OCI-LY7 (cell line): Measurements from ENCODE around the gene GRHL1.

Experiments
- CTCF ChIP-seq: fragments of 200-600 bp; sonication (generic); conservative IDR thresholded peaks from 2 replicates; pipeline ENCODE4 v1.5.1; 2014; ENCODE audit warnings: mild to moderate bottlenecking, antibody characterized with exemption, low read length, moderate library complexity, mixed read lengths
- EZH2phosphoT487 ChIP-seq: fragments of 200-600 bp; sonication (generic); IDR thresholded peaks from 2 replicates; pipeline ENCODE4 v1.6.1; 2018; ENCODE audit warnings: low read depth, borderline replicate concordance, mild to moderate bottlenecking, mixed run types, antibody characterized with exemption, low read length, moderate library complexity, mixed read lengths

- TF ChIP-seq CTCF (no peak), EZH2phosphoT487 (no peak)
These were observed 33.5 kb downstream of the GRHL1 start for GRCh38 chr2:9984871-9985480.
